Stimulated activated CD8-positive, alpha-beta memory T cell treated with anti-CD3 and anti-CD28 coated beads, Interleukin-7, amount 100 ng/mL, for 1 hour (primary cell): ENCODE measurements around the gene CALY.
"Not testable (repeated sequence)": the region's sequence is repeated elsewhere in the genome, so short reads cannot be mapped to it uniquely, and the experiment has no call there.

Experiments used
- DNase-seq, 2 donors: peaks; one replicate each; pipeline ENCODE4 v3.0.0-alpha.2; 2020; ENCODE audit warnings: low read depth in 2 of 2

The CALY gene

DNA sequence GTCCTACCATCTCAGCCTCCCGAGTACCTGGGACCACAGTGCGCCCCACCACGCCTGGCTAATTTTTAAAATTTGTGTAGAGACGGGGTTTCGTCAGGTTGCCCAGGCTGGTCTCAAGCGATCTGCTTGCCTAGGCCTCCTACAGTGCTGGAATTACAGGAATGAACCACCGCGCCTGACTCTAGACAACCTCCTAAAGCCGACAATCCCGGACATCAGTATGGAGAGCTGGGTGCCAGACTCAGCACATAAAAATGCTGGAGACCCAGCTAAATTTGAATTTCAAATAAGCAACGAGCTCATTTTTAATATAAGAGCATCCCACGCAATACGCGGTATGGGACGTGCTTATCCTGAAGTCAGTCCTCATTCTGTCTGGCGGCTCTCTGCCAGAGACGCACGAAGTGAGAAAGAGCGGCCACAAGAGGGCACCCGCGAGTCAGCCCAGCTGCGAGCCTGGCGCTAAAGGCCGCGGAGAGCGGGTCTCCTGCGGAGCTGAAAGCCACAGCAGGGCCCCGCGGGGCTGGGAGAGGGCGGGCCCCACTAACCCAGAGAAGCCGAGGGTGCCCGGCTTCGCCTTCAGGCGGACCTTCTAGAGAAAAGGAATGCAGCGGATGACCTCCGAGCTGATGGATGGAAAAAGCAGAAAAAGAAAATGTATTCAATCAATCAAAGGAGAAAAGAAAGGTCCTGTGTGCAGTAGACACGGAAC is 7.0 kb downstream of the CALY start:
- peak; percentile 73 to 84 for DNase-seq

DNA sequence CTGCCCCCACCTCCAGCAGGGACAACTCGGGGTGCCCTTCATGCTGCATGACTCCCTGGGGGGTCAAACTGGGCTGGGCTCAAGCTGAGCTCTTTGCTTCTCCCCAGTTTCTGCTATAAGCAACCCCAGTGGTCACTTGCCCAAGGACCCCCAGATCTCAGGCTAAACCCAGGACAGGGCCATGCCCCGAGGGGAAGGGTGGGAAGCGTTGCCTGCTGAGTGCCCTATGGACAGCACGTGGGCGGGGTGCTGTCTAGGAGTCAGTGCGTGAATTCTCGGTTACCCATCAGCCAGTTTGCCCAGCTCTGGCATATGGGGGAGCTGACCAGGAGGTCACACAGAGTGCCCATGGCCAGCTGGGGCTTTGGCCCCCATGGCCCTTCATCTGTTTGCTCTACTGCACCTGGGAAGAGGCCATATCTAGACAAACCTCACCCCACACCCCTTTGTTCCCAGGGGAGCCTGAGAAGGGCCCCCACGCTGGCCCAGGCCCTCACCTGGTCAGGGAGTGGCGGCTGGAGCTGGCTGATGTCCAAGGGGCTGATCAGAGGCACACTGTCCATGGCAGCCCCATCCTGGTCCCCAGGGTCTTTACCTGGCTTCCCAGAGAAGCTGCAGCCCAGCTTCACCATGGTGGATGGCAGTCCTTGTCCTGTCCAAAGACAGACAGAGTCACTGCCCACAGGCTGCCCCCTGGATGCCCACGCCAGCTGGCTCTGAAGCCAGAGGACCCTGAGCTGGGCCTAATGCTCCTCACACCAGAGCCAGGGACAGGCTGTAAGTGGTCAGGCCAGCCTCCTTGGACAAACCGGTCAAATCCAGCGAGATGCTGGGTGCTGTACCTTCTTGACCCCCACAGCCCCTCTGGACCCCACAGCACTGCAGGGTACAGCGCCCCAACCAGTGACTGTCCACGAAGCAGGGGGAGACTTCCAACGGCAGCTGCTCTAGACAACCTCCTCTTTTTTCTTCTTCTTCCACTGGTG is 8.0 kb downstream of the CALY start:
- no peak for DNase-seq

DNA sequence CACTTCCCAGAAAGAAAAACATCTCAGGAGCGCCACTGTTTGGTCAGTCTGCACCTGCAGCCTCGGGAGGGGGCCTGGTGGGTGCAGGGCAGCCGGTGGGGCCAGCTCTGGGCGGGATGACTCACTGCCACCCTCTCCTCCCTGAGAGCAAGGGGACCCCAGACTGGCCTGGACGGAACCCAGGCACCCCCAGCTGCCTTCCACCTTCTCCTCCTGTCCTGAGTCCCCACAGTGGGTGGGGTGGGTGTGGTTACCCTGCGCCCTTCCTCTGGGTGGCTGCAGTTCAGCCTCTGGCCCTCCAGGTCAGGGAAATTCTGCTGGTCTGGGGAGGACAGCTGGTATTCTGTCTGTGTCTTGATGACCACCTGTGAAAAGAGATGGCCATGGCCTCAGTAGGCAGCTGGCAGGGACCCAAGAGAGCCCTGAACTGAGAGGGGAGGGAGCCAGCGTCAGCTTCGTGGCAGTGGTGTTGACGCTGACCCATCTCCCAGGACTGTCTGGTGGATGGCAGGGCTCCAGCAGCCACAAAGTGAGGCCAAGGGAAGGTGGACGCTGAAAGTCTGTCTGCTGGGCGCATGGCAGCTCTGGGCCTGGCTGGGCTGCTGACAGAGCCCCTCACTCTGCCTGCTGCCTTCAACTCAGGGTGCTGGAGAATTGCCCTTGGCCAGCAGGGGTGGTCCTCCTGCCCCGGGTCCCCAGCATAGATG is 8.9 kb downstream of the CALY start:
- DNase-seq, result no peak

DNA sequence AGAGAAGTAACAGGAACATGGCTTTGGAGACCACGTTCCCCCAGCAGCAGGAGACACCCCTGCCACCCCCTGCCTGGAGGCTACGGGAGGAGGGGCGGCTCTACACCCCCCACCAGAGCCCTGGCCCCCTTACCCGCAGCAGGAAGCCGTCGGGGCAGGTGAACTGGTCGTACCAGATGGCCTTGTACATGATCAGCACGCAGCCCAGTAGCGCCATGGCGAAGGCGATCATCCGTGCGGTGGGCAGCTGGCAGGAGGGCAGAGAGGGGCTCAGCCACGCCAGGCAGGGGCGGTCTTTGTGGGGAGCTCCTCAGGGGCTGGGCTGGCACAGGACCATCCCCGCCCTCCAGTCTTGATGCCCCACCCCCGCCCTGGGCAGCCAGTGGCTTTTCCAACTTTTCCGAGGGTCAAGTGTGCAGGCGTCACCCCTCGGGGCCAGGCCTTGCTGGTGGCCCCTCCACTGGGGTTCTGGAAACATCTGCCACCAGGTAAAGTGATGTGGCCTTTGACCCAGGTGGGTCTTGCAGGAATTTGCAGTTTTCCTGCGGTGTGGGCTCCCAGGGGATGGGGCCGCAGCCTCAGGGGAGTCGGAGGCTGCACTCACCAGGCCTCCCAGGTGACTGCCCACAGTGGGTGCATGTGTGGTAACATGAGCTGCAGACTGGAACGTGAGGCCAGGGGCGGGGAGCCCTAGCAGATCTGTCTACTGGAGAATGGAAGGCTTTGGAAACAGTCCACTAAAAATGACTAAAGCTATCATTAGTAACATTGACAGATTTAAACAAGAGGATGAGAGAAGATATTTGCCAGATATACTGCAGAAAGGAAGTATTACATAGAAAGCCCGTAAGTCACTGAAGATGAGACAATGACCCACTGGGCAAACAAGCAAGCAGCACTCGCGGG is 9.7 kb downstream of the CALY start:
- no peak for DNase-seq

DNA sequence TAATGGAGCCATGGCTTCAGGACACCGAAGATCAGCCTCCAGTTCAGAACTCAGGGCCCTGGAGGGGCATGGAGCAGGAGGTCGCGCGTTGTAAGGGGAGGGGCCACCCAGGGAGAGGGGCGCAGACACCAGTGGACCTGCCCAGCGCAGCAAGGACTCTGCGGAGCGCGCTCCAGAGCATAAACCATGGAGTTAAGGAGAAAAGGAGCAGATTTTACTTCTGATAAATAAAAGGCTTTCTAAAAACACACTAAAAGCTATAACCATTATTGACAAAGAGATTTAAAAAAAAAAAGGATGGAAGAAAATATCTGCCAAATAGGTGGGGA is 10.5 kb downstream of the CALY start:
- no peak for DNase-seq

DNA sequence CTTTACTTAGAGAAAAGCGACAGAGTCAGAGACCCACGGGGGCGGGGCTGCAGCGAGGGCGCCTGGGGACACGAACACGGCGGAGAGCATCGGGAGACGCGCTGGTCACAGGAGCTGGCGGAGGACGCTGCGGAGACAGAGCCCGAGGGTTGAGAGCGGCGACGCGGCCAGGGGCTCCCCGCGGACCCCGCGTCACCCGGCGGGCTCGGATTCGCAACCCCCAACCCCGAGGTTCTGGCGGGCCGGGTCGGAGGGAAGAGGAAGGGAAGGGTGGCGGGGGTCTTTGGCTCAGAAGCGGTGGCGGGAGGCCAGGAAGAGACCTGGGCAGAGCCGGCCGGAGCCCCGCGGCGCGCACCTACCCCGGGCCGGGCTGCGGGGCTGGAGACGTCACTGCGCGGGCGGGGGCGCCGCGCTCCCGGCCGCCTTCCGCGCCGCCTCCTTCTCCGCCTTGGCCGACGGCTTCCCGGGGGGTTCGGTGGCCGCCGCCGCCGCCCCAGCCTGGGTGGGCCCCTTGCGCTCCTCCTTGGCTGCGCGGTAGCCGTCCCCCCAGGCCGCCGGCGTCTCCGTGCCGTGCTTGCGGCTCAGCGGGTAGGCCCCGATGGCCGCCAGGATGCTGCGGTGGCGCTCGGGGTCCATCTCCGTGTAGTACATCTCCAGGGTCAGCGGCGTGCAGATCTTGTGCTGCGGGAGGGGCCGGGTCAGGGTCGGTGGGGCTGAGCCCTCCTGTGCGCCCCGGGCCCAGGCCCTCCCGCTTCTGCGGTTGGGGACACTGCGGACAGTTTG is 11.1 kb downstream of the CALY start:
- no peak for DNase-seq

DNA sequence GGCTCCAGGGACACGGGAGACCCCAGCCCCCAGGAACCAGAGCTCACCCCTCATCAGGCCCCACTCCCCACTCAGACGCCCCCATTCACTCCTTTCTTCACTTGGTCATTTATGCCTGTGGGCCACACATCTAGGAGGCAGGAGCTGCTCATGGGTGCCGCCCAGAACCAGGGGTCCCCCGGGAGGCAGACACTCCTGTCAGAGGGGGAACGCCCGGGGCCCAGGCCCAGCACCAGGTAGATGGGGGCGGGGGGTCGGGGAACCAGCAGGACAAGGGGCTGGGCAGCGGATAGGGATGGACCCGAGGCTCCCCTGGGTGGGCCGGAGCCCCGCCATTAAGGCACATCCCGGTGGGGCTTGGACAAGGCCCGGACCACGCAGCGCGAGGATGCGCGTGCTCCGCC is 11.8 kb downstream of the CALY start:
- no peak for DNase-seq

DNA sequence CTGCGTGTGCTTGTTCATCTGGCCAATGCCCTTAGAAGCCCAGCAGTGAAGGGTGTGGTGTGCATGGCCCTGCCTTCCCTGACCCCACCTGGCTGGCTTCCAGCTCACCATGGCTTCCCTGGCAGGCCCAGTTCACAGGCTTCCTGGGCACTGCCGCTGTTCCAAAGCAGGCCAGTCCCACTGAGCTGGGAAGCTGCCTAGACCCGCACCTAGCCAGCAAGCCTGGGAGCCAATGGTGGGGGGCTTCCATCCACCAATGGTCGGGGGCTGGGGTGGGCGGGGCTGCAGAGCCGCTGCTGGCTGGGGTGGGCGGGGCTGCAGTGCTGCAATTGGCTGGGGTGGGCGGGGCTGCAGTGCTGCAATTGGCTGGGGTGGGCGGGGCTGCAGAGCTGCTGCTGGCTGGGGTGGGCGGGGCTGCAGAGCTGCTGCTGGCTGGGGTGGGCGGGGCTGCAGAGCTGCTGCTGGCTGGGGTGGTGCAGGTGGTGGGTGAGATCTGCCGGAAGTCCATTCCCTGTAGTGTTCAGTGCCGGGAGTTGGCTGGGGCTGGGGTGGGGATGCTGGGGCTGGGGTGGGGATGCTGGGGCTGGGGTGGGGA is 12.4 kb downstream of the CALY start:
- DNase-seq, result peak in 1 of 2 donors; percentile 19

DNA sequence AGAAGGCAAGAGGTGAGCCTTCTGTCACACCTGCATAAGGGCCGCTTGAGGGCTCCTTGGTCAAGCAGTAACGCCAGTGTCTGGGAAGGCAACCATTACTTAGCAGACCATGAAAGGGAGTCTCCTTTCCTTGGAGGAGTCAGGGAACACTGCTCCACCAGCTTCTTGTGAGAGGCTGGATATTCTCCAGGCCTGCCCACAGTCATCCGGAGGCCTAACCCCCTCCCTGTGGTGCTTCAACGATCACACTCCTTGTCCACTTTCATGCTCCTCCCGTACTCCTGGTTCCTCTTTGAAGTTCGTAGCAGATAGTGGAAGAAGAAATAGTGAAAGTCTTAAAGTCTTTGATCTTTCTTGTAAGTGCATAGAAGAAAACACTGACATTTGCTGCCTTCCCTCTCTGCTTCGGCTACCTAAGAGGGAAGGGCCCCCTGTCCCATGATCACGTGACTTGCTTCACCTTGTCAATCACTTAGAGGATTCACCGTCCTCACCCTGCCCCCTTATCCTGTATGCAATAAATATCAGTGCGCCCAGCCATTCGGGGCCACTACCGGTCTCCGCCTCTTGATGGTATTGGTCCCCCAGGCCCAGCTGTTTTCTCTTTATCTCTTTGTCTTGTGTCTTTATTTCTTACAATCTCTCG is 14.5 kb downstream of the CALY start:
- DNase-seq, result not testable (repeated sequence)

DNA sequence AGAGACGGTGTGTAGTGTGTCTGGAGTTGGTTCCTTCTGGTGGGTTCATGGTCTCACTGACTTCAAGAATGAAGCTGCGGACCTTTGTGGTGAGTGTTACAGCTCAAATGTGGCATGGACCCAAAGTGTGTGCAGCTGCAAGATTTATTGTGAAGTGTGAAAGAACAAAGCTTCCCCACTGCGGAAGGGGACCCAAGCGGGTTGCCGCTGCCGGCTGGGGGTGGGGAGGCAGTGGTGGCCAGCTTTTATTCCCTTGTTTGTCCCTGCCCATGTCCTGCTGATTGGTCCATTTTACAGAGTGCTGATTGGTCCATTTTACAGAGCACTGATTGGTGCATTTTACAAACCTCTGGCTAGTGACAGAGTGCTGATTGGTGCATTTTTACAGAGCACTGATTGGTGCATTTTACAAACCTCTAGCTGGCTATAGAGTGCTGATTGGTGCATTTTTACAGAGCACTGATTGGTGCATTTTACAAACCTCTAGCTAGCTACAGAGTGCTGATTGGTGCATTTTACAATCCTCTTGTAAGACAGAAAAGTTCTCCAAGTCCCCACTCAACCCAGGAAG is 15.8 kb downstream of the CALY start:
- not testable (repeated sequence) for DNase-seq

DNA sequence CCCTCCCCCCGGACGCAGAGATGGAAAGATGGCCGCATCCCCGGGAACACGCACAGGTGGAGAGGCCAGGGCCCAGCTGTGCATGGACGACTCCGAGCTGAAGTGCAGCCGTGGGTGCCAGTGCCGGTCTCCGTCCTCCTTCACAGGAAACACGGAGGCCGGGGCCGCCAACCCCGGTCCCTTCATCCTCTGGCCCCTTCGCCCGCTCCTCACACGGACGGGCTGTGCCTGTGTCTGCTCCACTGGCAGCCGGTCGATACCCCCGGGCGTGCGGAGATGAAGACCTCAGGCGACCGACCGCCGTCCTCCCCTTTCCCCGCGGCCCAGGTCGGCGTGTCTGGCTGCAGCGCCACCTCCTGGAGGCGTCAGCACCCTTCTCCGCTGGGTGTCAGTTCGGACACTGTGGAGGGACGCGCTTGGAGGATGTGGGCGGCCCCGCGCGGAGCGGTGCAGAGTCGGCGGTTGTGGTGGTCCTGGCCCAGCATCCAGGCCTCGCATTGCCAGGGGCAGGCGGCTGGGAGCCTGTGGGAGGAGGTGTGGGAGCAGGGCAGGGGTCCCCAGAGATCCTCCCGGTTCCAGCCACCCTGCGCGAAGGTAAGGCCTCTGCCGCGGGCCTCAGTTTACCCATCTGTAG is 18.1 kb downstream of the CALY start:
- DNase-seq, result peak; percentile 37 to 39

DNA sequence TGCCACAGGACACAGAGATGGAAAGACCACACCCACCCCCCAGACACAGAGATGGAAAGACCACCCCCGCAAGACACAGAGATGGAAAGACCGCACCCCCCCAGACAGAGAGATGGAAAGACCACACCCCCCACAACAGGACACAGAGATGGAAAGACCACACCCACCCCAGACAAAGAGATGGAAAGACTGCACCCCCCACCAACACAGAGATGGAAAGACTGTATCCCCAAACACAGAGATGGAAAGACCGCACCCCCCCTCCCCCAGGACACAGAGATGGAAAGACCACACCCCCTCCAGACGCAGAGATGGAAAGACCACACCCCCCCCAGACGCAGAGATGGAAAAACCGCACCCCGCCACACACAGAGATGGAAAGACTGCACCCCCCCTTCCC is 20.0 kb downstream of the CALY start:
- no peak for DNase-seq

DNA sequence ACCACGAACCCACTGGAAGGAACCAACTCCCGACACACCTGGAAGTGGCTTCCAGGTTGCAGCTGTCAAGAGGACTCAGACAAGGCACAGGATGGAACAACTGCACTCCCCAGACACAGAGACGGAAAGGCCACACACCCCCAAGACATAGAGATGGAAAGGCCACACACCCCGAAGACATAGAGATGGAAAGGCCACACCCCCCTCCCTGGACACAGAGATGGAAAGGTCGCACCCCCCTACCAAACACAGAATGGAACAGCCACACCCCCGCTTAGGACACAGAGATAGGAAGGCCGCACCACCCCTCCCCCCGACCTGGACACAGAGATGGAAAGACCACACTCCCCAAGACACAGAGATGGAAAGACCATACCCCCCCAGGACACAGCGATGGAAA is 20.4 kb downstream of the CALY start:
- no peak for DNase-seq

DNA sequence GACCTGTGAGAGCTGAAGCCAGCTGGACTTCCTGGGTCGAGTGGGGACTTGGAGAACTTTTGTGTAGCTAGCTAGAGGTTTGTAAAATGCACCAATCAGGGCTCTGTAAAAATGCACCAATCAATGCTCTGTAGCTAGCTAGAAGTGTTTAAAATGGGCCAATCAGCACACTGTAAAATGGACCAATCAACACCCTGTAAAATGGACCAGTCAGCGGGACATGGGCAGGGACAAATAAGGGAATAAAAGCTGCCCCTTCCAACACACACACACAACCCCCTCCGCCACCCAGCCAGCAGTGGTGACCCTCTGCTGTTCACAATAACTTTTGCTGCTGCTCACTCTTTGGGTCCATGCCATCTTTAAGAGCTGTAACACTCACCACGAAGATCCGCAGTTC is 20.8 kb downstream of the CALY start:
- DNase-seq, result no peak

DNA sequence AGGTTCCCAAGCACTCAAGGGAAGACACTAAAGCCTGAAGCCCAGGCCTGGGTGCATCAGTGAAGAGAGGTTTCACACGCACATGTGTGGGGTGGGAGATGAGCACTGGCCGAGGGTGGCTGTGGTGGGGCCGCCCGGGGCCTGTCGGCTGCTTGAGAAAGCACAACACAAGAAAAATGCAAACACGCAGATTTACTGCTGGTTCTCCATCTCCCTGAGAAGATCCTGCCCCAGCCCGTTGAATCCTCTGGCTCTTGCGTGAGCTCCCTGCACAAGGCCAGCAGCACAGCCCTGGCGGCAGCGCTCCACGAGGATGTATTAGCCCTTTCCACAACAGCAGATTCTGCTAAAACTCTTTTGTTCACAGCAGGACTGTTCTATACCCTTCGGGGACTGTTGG is 21.8 kb downstream of the CALY start:
- no peak for DNase-seq

DNA sequence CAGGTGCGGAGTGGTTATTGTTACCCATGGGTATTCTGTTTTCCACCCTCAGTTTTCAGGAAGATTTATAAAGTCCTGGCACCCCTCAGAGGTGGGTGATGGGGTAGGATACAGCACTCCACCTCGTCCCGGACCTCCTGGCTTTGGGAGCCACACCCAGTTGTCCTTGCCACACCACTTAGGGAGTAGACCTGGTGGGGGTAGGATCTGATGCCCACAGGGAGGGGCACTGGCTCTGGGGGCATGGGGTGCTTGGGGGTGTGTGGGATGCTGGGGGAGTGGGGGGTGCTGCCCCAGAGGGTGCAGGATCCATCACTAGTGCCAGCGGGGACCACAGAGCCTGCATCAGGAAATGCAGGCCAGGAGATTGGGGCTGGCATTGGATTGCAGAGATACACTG is 23.5 kb downstream of the CALY start:
- DNase-seq, result no peak

DNA sequence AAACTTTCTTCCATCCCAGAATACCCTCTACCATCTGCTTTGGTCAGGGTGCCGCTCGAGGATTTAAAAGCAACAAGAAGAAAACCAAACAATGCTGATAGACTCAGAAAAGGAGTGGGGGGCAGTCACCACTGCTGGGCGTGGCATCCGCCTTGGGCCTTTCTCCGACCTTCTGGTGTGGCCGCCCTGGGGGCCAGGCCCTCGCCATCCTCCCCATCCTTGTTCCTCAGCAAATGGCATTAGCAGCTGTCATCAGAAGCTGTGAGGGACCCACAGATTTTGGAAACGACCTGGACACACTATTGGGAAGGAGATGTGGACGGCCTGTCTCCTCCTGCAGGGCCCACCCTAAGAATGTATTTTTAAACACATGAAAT is 23.9 kb downstream of the CALY start:
- DNase-seq, result no peak

DNA sequence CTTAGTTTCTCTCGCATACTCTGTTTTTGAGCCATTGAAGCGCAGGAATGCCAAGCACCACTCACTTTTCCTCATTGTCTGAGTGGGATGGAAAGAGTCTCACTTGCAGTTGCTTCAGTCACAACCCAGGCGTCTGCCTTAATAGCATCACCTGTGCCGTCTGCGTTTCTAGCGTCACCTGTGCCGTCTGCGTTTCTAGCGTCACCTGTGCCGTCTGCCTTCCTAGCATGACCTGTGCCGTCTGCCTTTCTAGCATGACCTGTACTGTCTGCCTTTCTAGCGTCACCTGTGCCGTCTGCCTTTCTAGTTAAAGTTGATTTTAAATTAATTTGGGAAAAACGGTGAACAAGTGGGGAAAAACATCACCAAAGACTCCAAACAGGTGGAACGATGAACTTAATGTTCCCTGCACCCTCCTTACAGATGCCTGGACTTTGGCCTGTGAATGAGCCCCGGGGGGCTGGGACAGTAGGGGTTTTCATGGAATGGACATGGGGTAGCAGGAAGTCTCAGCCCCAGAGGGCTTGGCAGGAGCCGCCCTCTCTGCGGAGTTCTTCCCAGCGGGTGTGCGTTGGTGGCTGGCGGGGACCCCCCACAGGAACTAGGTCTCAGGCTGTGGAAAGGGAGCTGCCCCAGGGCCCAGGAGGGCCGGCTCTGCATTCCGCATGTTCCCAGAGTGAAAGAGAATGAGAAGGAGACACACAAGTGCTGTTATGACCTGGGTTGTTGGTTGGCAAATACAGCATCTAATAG is 24.5 kb downstream of the CALY start:
- no peak for DNase-seq
